ENCODE measurements around the gene SLC27A4.
"Not testable (repeated sequence)": the region's sequence is repeated elsewhere in the genome, so short reads cannot be mapped to it uniquely, and the experiment has no call there.

Gene SLC27A4

DNA sequence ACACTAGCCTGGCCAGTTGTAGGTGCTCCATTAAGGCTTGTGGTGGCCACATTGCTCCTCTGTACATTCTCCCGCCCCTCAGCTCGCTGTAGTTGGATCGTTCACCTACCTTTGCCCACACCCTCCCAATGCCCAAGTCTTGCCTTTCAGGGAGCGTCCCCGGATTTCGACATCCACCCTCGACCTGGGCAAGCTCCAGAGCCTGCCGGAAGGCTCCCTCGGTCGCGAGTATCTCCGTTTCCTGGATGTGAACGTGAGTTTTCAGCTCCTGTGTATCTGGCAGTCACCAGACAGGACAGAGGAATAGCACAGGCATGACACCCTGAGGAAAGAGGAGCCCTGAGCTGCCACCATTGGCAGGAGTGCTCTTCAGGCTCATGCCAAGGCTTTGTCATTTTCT is 14.7 kb upstream of the SLC27A4 start:
- no peak for DNase-seq

DNA sequence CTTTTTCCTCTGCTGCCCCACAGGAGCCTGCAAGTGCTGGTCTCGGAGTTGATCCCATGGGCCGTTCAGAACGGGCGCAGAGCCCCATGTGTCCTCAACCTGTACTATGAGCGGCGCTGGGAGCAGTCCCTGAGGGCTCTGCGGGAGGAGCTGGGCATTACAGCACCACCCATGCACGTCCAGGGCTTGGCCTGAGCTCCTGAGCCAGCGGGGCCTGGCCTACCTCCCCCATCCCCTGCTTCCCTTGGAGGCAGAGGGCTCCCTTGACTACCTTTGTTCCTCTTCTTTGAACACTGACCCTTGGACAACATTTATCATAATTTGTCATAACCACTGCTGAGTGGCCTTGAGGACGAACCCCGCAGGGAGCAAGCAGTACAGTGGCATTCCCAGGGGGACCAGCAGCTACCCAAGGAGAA is 6.9 kb upstream of the SLC27A4 start:
- no peak for DNase-seq

- no peak for DNase-seq
Observed at GRCh38 chr9:128335161-128335560, 5.2 kb upstream of the SLC27A4 start.

DNA sequence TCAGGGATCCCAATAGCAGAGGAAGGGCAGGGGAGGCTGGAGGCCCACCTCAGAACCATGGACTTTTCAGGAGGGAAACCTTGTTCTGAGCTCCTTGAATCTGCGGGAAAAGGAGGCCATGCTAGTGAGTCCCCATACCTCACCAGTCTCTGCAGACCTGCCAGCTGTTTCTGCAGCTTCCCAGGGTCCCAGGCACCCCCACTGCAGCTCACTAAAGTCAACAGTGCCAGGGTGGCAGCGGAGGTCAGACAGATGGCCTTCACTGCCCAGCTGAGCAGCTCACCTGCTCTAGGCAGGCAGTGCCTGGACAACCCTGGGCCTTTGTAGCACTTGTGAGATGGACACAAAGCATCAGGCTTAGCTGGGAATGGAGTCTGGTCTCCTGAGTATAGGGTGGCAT is 4.4 kb upstream of the SLC27A4 start:
- no peak for DNase-seq

DNA sequence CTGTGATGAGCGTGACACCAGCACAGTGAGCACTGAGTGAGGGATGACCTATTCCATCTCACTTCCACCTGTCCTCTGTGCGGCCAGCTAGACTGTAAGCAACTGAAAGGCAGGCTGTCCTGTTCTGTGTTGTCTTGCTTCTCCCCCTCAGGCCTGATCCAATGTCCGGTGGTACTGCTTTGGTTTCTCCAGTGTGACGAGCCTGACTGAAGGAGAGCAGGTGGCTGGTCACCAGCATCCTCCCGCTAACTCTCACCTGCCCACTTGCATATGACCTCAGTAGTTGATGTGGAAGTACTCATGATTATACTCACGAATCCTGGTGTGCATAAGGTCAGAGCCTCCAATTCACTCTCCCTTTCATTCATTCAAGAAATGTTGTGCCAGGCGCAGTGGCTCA is 2.4 kb upstream of the SLC27A4 start:
- no peak for DNase-seq

GRCh38 chr9:128338852-128339614 is 1.3 kb upstream of the SLC27A4 start:
- not testable (repeated sequence) for DNase-seq

- peak; percentile 39 for DNase-seq
Observed at GRCh38 chr9:128340691-128341434, 536 bp downstream of the SLC27A4 start.

- peak; percentile 88 for DNase-seq
Observed at GRCh38 chr9:128341435-128341849, 1.1 kb downstream of the SLC27A4 start.

DNA sequence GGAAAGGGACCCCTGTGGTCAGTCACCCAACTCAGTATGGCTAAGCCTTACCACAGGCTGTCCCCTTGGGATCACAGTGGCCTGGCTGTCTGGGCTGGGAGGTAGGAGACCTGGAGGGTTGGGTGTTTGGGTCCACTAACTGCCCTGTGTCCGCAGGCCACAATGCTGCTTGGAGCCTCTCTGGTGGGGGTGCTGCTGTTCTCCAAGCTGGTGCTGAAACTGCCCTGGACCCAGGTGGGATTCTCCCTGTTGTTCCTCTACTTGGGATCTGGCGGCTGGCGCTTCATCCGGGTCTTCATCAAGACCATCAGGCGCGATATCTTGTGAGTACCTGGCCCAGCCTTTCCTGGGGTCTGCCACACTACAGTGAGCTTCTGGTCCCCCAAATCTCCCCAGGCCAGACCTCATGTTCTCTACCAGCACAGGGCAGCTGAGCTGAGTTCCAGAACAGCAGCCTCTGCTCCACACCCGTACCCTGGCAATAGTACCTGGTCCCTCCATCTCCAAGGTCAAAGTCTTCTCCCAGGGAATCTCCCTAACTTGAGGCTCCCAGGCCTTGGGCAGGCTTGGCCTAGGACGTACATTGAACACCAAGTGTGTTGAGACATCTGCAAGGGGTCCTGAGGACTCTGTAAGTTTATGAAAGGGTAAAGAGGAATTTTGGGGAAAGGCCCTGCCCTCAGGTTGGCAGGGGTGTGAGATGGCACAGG is 2.8 kb downstream of the SLC27A4 start:
- DNase-seq = no peak

DNA sequence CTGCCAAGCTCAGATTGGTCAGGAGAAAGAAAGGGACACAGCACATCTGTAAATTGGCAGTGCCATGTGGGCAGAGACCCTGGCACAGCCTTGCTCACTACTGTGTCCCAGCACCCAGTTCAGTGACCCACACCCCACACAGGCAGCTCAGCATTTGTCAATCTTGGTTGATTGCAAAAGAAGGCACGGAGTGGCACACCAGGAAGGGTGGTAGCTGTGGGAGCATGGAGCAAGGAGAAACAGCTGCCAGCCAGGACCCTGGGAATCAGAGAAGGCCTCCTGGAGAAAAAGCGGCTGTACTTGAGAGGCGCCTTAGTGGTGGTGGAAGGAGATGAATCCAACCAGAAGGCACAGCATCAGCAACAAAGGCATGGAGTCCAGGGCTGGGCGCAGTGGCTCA is 3.5 kb downstream of the SLC27A4 start:
- DNase-seq = no peak

- DNase-seq = no peak
Observed at GRCh38 chr9:128344931-128345605, 4.7 kb downstream of the SLC27A4 start.

DNA sequence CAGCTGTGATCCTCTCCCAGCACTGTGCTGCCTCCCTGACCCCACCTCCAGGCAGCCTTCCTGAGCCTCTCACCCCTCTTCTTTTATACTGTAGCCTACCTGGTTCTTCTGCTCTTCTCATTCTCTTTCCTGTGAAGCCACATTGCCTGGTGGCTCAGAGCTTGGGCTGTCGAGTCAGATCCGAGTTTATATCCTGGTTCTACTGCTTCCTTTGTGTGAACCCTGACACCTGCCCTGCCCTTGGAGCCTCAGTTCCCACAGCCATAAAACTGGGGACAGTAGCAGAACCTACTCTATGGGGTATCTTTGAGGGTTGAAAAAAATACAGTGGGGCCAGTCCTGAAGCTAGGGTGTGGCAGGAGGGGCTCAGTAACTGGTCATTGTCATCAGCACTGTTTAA is 8.8 kb downstream of the SLC27A4 start:
- DNase-seq = no peak

- DNase-seq = no peak
Observed at GRCh38 chr9:128349772-128350171, 9.4 kb downstream of the SLC27A4 start.

DNA sequence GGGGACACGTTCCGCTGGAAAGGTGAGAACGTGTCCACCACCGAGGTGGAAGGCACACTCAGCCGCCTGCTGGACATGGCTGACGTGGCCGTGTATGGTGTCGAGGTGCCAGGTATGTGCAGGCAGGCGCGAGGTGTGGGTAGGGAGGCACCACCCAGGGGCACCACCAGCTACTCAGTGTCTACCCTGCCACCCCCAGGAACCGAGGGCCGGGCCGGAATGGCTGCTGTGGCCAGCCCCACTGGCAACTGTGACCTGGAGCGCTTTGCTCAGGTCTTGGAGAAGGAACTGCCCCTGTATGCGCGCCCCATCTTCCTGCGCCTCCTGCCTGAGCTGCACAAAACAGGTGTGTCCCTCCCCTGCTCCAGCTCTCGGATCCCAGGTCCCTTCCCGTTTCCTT is 15.1 kb downstream of the SLC27A4 start:
- no peak for DNase-seq

DNA sequence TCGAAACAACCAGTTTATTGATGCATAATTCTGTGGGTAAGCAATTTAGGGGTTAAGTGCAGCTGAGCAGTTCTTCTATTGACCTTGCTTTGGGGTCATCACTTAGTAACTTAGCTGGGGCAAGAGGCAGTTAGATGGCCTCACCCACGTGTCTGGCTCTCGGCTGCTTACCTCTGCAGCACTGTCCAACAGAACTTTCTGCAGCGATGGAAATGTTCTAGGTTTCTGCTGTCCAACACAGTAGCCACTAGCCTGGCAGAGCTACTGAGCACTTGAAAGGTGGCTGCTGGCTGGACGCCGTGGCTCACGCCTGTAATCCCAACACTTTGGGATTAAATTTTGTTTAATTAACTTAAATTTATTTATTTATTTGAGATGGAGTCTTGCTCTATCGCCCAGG is 17.8 kb downstream of the SLC27A4 start:
- DNase-seq = no peak

- no peak for DNase-seq
Observed at GRCh38 chr9:128358861-128359260, 18.5 kb downstream of the SLC27A4 start.

- DNase-seq = no peak
Observed at GRCh38 chr9:128360826-128361225, 20.5 kb downstream of the SLC27A4 start.

- DNase-seq = no peak
Observed at GRCh38 chr9:128361296-128361985, 21.1 kb downstream of the SLC27A4 start.

GRCh38 chr9:128361986-128362646 is 21.8 kb downstream of the SLC27A4 start:
- DNase-seq = peak; percentile 81

DNA sequence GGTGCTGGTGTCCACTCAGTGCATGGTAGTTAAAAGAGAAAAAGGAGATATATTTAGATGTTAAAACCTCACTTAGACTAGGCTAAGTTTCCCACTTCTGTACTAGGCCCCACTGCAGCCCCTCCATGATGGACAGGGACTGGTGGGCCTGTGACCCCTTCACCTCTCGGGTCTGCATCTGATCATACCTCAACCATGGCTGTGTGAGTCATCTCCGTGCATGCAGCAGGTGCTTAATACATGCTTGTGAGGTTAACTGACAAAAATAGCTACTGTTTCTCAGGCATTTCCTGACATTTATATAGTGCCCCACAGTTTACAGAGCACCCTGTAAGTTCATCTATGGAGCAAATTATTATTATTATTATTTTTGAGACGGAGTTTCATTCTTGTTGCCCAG is 22.4 kb downstream of the SLC27A4 start:
- no peak for DNase-seq

GRCh38 chr9:128365525-128365924 is 25.2 kb downstream of the SLC27A4 start:
- no peak for DNase-seq

All from RPMI8226 (cell line).